Calu3 (cell line): ENCODE results near the gene GARS1. TPM values are rescaled to one million over a fixed set of nuclear protein-coding genes. Genes with fewer than 3 reads are reported as not detected.
A peak's percentile ranks its signal among the peaks of the same experiment; 100 is the strongest.

Experiments used
- BruUV-seq: library from RNA; stranded (reverse); fragments of 400-500 nt; replicated peaks from 2 replicates; lab custom pipeline; 2021; lab: Mats Ljungman, UMichigan
- CTCF ChIA-PET: fragments of 300-600 bp; sonication (Branson Sonifier 250); formaldehyde crosslinking; loops from one replicate; lab custom pipeline; 2022; ENCODE audit warnings: antibody characterized with exemption; lab: Charles Lee
- DNase-seq: peaks from one replicate; pipeline ENCODE4 v3.0.0; 2022
- H3K27ac Mint-ChIP-seq: one replicate; pipeline ENCODE4 v1.8.0; 2022; ENCODE audit warnings: mixed read lengths; ENCODE audit not compliant: unreplicated experiment
- H3K27me3 Mint-ChIP-seq: one replicate; pipeline ENCODE4 v1.8.0; 2022; ENCODE audit warnings: mixed read lengths; ENCODE audit not compliant: unreplicated experiment
- H3K36me3 Mint-ChIP-seq: one replicate; pipeline ENCODE4 v1.8.0; 2022; ENCODE audit warnings: mild to moderate bottlenecking, moderate library complexity, mixed read lengths; ENCODE audit not compliant: insufficient read depth, unreplicated experiment
- H3K4me1 Mint-ChIP-seq: one replicate; pipeline ENCODE4 v1.8.0; 2022; ENCODE audit warnings: mild to moderate bottlenecking, low read depth, mixed read lengths; ENCODE audit not compliant: unreplicated experiment
- H3K4me3 Mint-ChIP-seq: one replicate; pipeline ENCODE4 v1.8.0; 2022; ENCODE audit warnings: mild to moderate bottlenecking, low read depth, moderate library complexity, mixed read lengths; ENCODE audit not compliant: unreplicated experiment
- H3K9me3 Mint-ChIP-seq: one replicate; pipeline ENCODE4 v1.8.0; 2022; ENCODE audit warnings: low read depth, mixed read lengths; ENCODE audit not compliant: unreplicated experiment
- intact Hi-C: fragments of 100-400 bp; cut with micrococcal nuclease; formaldehyde crosslinking; loops from one replicate; pipeline ENCODE4 v1.10.0; 2022; ENCODE audit not compliant: unreplicated experiment
- total RNA-seq: library from RNA; stranded (reverse); gene quantifications from 2 replicates; pipeline ENCODE4 v1.2.3, GENCODE V29; 2022
- TF ChIP-seq, protein P1 (sequence below): fragments of 200-600 bp; IDR thresholded peaks from one replicate; pipeline ENCODE4 v1.8.0; 2022; ENCODE audit warnings: antibody characterized with exemption; ENCODE audit not compliant: unreplicated experiment

GARS1 gene
- total RNA-seq, 1 experiment from 2014 or later, result 283 TPM

DNA sequence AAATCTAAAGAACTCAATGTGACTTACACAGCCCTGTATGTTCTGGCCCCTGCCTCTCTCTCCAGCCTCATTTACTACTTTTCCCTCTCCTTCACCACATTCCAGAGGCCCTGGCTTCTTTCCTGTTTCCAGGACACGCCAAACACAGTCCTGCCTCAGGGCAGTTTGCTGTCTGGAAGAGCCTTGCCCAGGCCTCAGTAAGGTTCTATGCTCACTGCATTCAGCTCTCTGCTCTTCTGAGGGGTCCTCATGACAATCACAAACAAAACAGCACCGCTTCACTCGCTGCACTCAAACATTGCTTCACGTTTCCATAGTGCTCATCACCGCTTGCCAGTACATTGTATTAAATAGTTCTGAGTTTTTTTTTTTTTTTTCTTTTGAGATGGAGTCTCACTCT, 35.1 kb upstream of the GARS1 start:
- TF ChIP-seq, protein P1, sequence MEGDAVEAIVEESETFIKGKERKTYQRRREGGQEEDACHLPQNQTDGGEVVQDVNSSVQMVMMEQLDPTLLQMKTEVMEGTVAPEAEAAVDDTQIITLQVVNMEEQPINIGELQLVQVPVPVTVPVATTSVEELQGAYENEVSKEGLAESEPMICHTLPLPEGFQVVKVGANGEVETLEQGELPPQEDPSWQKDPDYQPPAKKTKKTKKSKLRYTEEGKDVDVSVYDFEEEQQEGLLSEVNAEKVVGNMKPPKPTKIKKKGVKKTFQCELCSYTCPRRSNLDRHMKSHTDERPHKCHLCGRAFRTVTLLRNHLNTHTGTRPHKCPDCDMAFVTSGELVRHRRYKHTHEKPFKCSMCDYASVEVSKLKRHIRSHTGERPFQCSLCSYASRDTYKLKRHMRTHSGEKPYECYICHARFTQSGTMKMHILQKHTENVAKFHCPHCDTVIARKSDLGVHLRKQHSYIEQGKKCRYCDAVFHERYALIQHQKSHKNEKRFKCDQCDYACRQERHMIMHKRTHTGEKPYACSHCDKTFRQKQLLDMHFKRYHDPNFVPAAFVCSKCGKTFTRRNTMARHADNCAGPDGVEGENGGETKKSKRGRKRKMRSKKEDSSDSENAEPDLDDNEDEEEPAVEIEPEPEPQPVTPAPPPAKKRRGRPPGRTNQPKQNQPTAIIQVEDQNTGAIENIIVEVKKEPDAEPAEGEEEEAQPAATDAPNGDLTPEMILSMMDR, result no peak
- intact Hi-C loops, result loop anchor here (5.0 kb wide), 2 partner anchors 147 to 397 kb away; no protein-coding TSS in a partner anchor
- no peak overlapping the region for H3K4me3 Mint-ChIP-seq
- no peak for DNase-seq
- BruUV-seq, result no TSS peak
- peaks cover 16% of the 10 kb centered on the region for H3K36me3 Mint-ChIP-seq
- no peaks in the 10 kb centered on the region for H3K27me3 Mint-ChIP-seq
- CTCF ChIA-PET, result interaction anchor here (0.7 kb wide), 1 partner anchor 9 kb away, joined by 3 read pairs; no protein-coding TSS in a partner anchor
- H3K27ac Mint-ChIP-seq, result no peak overlapping the region
- H3K9me3 Mint-ChIP-seq, result no peaks in the 10 kb centered on the region
- H3K4me1 Mint-ChIP-seq, result peaks cover 19% of the 10 kb centered on the region

DNA sequence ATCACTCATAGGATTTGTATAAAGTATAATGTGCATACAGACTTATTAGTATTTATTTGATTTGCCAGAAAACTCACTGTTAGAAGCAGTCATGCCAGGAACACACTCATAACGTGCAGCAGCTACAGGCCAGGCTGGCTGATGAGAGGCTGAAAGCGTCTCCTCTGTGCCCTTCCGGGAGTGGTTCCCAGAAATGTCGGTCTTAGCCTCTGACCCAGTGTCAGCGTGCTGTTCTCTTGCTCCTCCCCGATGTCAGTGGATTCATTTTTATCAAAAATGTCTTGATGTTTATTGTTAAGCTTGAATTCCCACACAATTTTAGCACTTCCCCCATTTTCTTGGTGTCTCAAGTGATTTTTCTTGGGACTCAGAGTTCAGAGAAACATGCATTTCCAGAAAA, 33.3 kb upstream of the GARS1 start:
- TF ChIP-seq, protein P1, result no peak
- H3K27ac Mint-ChIP-seq, result no peak overlapping the region
- no peak overlapping the region for H3K4me3 Mint-ChIP-seq
- no peak for DNase-seq
- H3K9me3 Mint-ChIP-seq, result no peaks in the 10 kb centered on the region
- CTCF ChIA-PET, result interaction anchor here (0.6 to 5.0 kb wide), 2 partner anchors 12 to 401 kb away, joined by 3 to 60 read pairs; no protein-coding TSS in a partner anchor
- peaks cover 20% of the 10 kb centered on the region for H3K4me1 Mint-ChIP-seq
- peaks cover 16% of the 10 kb centered on the region for H3K36me3 Mint-ChIP-seq
- BruUV-seq, result no TSS peak
- no peaks in the 10 kb centered on the region for H3K27me3 Mint-ChIP-seq
- intact Hi-C loops, result loop anchor here (5.0 kb wide), 2 partner anchors 149 to 399 kb away; no protein-coding TSS in a partner anchor

DNA sequence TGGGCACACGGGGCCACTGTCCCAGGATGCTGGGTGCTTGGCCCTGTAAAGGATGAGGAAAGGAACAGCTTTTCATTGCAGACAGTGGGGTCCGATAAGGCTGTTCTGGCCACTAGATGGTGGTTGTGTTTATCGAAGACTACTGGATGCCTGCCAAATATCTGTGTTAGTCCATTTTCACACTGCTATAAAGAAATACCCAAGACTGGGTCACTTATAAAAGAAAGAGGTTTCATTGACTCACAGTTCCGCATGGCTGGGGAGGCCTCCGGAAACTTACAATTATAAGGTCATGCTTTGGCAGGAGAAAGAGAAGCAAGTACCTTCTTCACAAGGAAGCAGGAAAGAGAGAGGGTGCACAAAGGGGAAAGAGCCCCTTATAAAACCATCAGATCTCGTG, 32.2 kb upstream of the GARS1 start:
- intact Hi-C loops, result loop anchor here (5.0 kb wide), 2 partner anchors 150 to 400 kb away; no protein-coding TSS in a partner anchor
- no TSS peak for BruUV-seq
- DNase-seq, result no peak

DNA sequence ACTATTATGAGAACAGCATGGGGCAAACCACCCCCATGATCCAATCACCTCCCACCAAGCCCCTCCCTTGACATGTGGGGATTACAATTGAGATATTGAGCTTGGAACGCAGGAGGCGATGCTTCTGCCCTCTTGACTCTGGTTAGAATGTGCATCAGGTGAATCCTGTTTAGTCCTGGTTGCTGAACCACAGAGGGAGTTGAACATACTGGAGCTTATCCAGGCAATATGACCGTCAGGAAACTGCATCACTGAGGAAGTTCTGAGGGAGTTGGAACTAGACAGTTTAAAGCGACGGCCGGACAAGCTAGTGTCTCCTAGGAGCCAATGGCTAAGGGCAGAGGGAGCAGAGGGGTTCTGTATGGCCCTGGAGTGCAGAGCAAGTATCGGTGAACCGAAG, 31.8 kb upstream of the GARS1 start:
- DNase-seq, result no peak
- peaks cover 21% of the 10 kb centered on the region for H3K36me3 Mint-ChIP-seq
- no peaks in the 10 kb centered on the region for H3K27me3 Mint-ChIP-seq
- BruUV-seq, result no TSS peak
- peaks cover 20% of the 10 kb centered on the region for H3K4me1 Mint-ChIP-seq
- TF ChIP-seq, protein P1, result no peak
- H3K27ac Mint-ChIP-seq, result peak overlapping the region; percentile 12
- H3K4me3 Mint-ChIP-seq, result no peak overlapping the region
- no peaks in the 10 kb centered on the region for H3K9me3 Mint-ChIP-seq
- CTCF ChIA-PET, result interaction anchor here (0.6 to 5.0 kb wide), 4 partner anchors 14 to 399 kb away, joined by 3 to 60 read pairs (median 4); no protein-coding TSS in a partner anchor
- intact Hi-C loops, result loop anchor here (5.0 kb wide), 2 partner anchors 151 to 401 kb away; no protein-coding TSS in a partner anchor

More for the DNA sequence above, 32.2 kb upstream of the GARS1 start:
- Mint-ChIP-seq H3K27ac (no peak overlapping the region), H3K36me3 (peaks cover 21% of the 10 kb centered on the region), H3K4me1 (peaks cover 20% of the 10 kb centered on the region), H3K27me3 (no peaks in the 10 kb centered on the region), H3K9me3 (no peaks in the 10 kb centered on the region), H3K4me3 (no peak overlapping the region)
- CTCF ChIA-PET, result interaction anchor here (1.0 to 5.0 kb wide), 2 partner anchors 14 to 51 kb away, joined by 5 to 60 read pairs; no protein-coding TSS in a partner anchor
- TF ChIP-seq, protein P1, result no peak
